Spinal cord (tissue), 10 donors: ENCODE results near the gene CDCA8. TPM values are rescaled to one million over a fixed set of nuclear protein-coding genes. Genes with fewer than 3 reads are reported as not detected.

Source experiments
- DNase-seq, 6 donors: peaks; one replicate each; pipeline versions ENCODE4 v3.0.0 to v3.0.0-alpha.2; 2013 to 2015; ENCODE audit warnings: low spot score in 6 of 6, low read depth in 4 of 6
- H3K27ac ChIP-seq: one replicate; pipeline ENCODE4 v1.5.1; 2013; ENCODE audit warnings: low read depth, low read length, control low read depth
- H3K27me3 ChIP-seq: one replicate; pipeline ENCODE4 v1.6.1; 2013; ENCODE audit warnings: low read length; ENCODE audit not compliant: control insufficient read depth, insufficient read depth
- H3K36me3 ChIP-seq: one replicate; pipeline ENCODE4 v1.6.1; 2013; ENCODE audit warnings: low read length; ENCODE audit not compliant: control insufficient read depth, insufficient read depth
- H3K4me1 ChIP-seq: one replicate; pipeline ENCODE4 v1.6.1; 2013; ENCODE audit warnings: low read length; ENCODE audit not compliant: control insufficient read depth, insufficient read depth
- H3K4me3 ChIP-seq: one replicate; pipeline ENCODE4 v1.5.1; 2013; ENCODE audit warnings: low read depth, low read length, control low read depth
- H3K9me3 ChIP-seq: one replicate; pipeline ENCODE4 v1.6.1; 2013; ENCODE audit warnings: low read length; ENCODE audit not compliant: control insufficient read depth, insufficient read depth
- WGBS: methylation state at CpG from one replicate; pipeline ENCODE4 v1.1.5; 2013; ENCODE audit warnings: missing lambda C conversion rate; ENCODE audit not compliant: insufficient coverage; 5-methylcytosine and 5-hydroxymethylcytosine counted together
- polyA plus RNA-seq, 2 donors: library from polyadenylated mRNA; unstranded; fragments of 120-200 nt; gene quantifications; one replicate each; pipeline ENCODE4 v1.2.1, GENCODE V29; 2013; ENCODE audit not compliant: insufficient read length in 2 of 2
- total RNA-seq, 2 donors: library from RNA; depleted of rRNA in 1 of 2; stranded (reverse); fragments of 120-200 nt in 1 of 2; fragments of >200 nt in 1 of 2; gene quantifications; one replicate each; pipeline versions ENCODE4 v1.2.3 to v1.2.4, GENCODE V29; 2013 to 2014
- donor health status: healthy.

The CDCA8 gene
- total and polyA plus RNA-seq, 4 donors, result 2.2 to 8.1 (median 5.2) TPM

- Histone ChIP-seq H3K4me3 (no peak overlapping the region), H3K27me3 (peaks cover 2% of the 10 kb centered on the region), H3K36me3 (no peaks in the 10 kb centered on the region), H3K9me3 (no peaks in the 10 kb centered on the region), H3K4me1 (no peaks in the 10 kb centered on the region), H3K27ac (no peak overlapping the region)
- DNase-seq, result no peak
- WGBS, result 80% methylated on average over 6 of the region's 11 CpGs
Observed at GRCh38 chr1:37656881-37657280, 35.4 kb upstream of the CDCA8 start.

- Histone ChIP-seq H3K27ac (no peak overlapping the region), H3K9me3 (no peaks in the 10 kb centered on the region), H3K4me1 (no peaks in the 10 kb centered on the region), H3K4me3 (no peak overlapping the region), H3K36me3 (no peaks in the 10 kb centered on the region), H3K27me3 (peaks cover 2% of the 10 kb centered on the region)
- WGBS, result 73% methylated on average over 9 of the region's 14 CpGs
- no peak for DNase-seq
Observed at GRCh38 chr1:37657620-37658412, 34.5 kb upstream of the CDCA8 start.

GRCh38 chr1:37658486-37658885, 33.8 kb upstream of the CDCA8 start:
- Histone ChIP-seq H3K27ac (no peak overlapping the region), H3K27me3 (peaks cover 2% of the 10 kb centered on the region), H3K4me1 (no peaks in the 10 kb centered on the region), H3K36me3 (no peaks in the 10 kb centered on the region), H3K9me3 (no peaks in the 10 kb centered on the region), H3K4me3 (no peak overlapping the region)
- 93% methylated on average over 4 of the region's 6 CpGs for WGBS
- no peak for DNase-seq

- no peak overlapping the region for H3K27ac ChIP-seq
- no peak overlapping the region for H3K4me3 ChIP-seq
- DNase-seq, result no peak
- H3K9me3 ChIP-seq, result no peaks in the 10 kb centered on the region
- H3K36me3 ChIP-seq, result no peaks in the 10 kb centered on the region
- H3K27me3 ChIP-seq, result peaks cover 2% of the 10 kb centered on the region
- WGBS, result 5% methylated on average over 3 of the region's 10 CpGs
- H3K4me1 ChIP-seq, result no peaks in the 10 kb centered on the region
Observed at GRCh38 chr1:37660664-37661063, 31.7 kb upstream of the CDCA8 start.

GRCh38 chr1:37661401-37661800, 30.9 kb upstream of the CDCA8 start:
- no peaks in the 10 kb centered on the region for H3K4me1 ChIP-seq
- no peak overlapping the region for H3K4me3 ChIP-seq
- H3K9me3 ChIP-seq, result no peaks in the 10 kb centered on the region
- no peaks in the 10 kb centered on the region for H3K36me3 ChIP-seq
- H3K27ac ChIP-seq, result no peak overlapping the region
- 66% methylated on average over 9 of the region's 9 CpGs for WGBS
- peaks cover 2% of the 10 kb centered on the region for H3K27me3 ChIP-seq
- no peak for DNase-seq

GRCh38 chr1:37662031-37662755, 30.1 kb upstream of the CDCA8 start:
- no peaks in the 10 kb centered on the region for H3K9me3 ChIP-seq
- DNase-seq, result no peak
- no peaks in the 10 kb centered on the region for H3K36me3 ChIP-seq
- no peak overlapping the region for H3K4me3 ChIP-seq
- H3K27me3 ChIP-seq, result peaks cover 2% of the 10 kb centered on the region
- peaks cover 6% of the 10 kb centered on the region for H3K4me1 ChIP-seq
- no peak overlapping the region for H3K27ac ChIP-seq
- 84% methylated on average over 9 of the region's 11 CpGs for WGBS

- peaks cover 4% of the 10 kb centered on the region for H3K27me3 ChIP-seq
- 42% methylated on average over 10 of the region's 14 CpGs for WGBS
- H3K27ac ChIP-seq, result no peak overlapping the region
- H3K4me3 ChIP-seq, result no peak overlapping the region
- peaks cover 11% of the 10 kb centered on the region for H3K4me1 ChIP-seq
- no peak for DNase-seq
- no peaks in the 10 kb centered on the region for H3K36me3 ChIP-seq
- H3K9me3 ChIP-seq, result no peaks in the 10 kb centered on the region
Observed at GRCh38 chr1:37663426-37664000, 28.8 kb upstream of the CDCA8 start.

GRCh38 chr1:37666241-37666867, 26.0 kb upstream of the CDCA8 start:
- Histone ChIP-seq H3K4me1 (peaks cover 11% of the 10 kb centered on the region), H3K27ac (no peak overlapping the region), H3K36me3 (no peaks in the 10 kb centered on the region), H3K4me3 (no peak overlapping the region), H3K9me3 (no peaks in the 10 kb centered on the region), H3K27me3 (peaks cover 8% of the 10 kb centered on the region)
- no peak for DNase-seq
- WGBS, result 51% methylated on average over 3 of the region's 11 CpGs

- Histone ChIP-seq H3K4me3 (no peak overlapping the region), H3K27ac (no peak overlapping the region), H3K4me1 (peaks cover 11% of the 10 kb centered on the region), H3K9me3 (no peaks in the 10 kb centered on the region), H3K27me3 (peaks cover 8% of the 10 kb centered on the region), H3K36me3 (no peaks in the 10 kb centered on the region)
- peak in 1 of 6 donors; percentile 39 for DNase-seq
- 33% methylated on average over 16 of the region's 17 CpGs for WGBS
Observed at GRCh38 chr1:37667023-37667671, 25.2 kb upstream of the CDCA8 start.
